Gastrocnemius medialis (tissue), 4 donors: ENCODE results near the gene NGRN. TPM values are rescaled to one million over a fixed set of nuclear protein-coding genes. Genes with fewer than 3 reads are reported as not detected.

Experiments
- ATAC-seq, 2 donors: fragments of 150-250 bp; one replicate each; pipeline ENCODE4 v1.9.1; 2016
- DNase-seq, 2 donors: peaks; one replicate each; pipeline ENCODE4 v3.0.0-alpha.2; 2019
- H3K27ac ChIP-seq, 4 donors: fragments of 200-600 bp; sonication (generic); 1 replicate in 1 of 4; 2 replicates in 3 of 4; pipeline ENCODE4 v1.5.1; 2016 to 2018; ENCODE audit warnings: mild to moderate bottlenecking in 2 of 4, moderate library complexity in 1 of 4
- H3K27me3 ChIP-seq, 3 donors: fragments of 200-600 bp; sonication (generic) in 2 of 3; 1 replicate in 1 of 3; 2 replicates in 2 of 3; pipeline versions ENCODE4 v1.5.1 to v1.6.0; 2016 to 2019; ENCODE audit warnings: mild to moderate bottlenecking in 1 of 3, moderate library complexity in 1 of 3
- H3K36me3 ChIP-seq, 2 donors: fragments of 200-600 bp; sonication (generic) in 1 of 2; one replicate each; pipeline ENCODE4 v1.5.1; 2017 to 2018
- H3K4me1 ChIP-seq, 2 donors: fragments of 200-600 bp; sonication (generic) in 1 of 2; one replicate each; pipeline ENCODE4 v1.5.1; 2016 to 2017; ENCODE audit warnings: mild to moderate bottlenecking in 2 of 2
- H3K4me3 ChIP-seq, 4 donors: fragments of 200-600 bp; sonication (generic) in 3 of 4; 1 replicate in 1 of 4; 2 replicates in 3 of 4; pipeline ENCODE4 v1.5.1; 2016 to 2019; ENCODE audit warnings: mild to moderate bottlenecking in 2 of 4
- H3K9me3 ChIP-seq, 3 donors: fragments of 200-600 bp; sonication (generic) in 2 of 3; 1 replicate in 1 of 3; 2 replicates in 2 of 3; pipeline ENCODE4 v1.5.1; 2016 to 2019
- CTCF ChIP-seq, 5 experiments: fragments of 450-650 bp in 3 of 5; fragments of 200-600 bp in 2 of 5; sonication (generic) in 2 of 5; IDR thresholded peaks in 4 of 5; conservative IDR thresholded peaks in 1 of 5; 1 replicate in 4 of 5; 2 replicates in 1 of 5; pipeline ENCODE4 v1.5.1; 2016 to 2019; ENCODE audit warnings: antibody characterized with exemption in 5 of 5, mild to moderate bottlenecking in 3 of 5, moderate library complexity in 3 of 5
- POLR2A ChIP-seq, 2 donors: fragments of 450-650 bp; IDR thresholded peaks; one replicate each; pipeline ENCODE4 v1.6.1; 2017; ENCODE audit warnings: antibody characterized with exemption in 2 of 2, mild to moderate bottlenecking in 2 of 2, moderate library complexity in 2 of 2
- in situ Hi-C, 4 donors: fragments of 200-750 bp; cut with MboI; loops; one replicate each; pipeline versions ENCODE4 v1.15.0 to v1.8.0; 2017; ENCODE audit warnings: low sequenced_read_pairs in 4 of 4
- intact Hi-C: fragments of 100-400 bp; cut with DNase I; formaldehyde crosslinking; loops from one replicate; pipeline ENCODE4 v1.15.1; 2023; ENCODE audit warnings: low total_unique reads
- total RNA-seq, 4 donors: library from RNA; depleted of rRNA; stranded (reverse); fragments of >200 nt; gene quantifications; one replicate each; pipeline versions ENCODE4 v1.1.0 to v1.2.3, GENCODE V29; 2016

The NGRN gene
- 100 to 1,000 TPM; 160 to 323 (median 274) TPM for total RNA-seq

- H3K9me3 ChIP-seq, result no peaks in the 10 kb centered on the region
- peaks cover 46 to 54% of the 10 kb centered on the region in 2 donors for H3K4me1 ChIP-seq
- peak; percentile 93 to 94 for TF ChIP-seq POLR2A (IDR thresholded peaks at IDR 0.05)
- TF ChIP-seq CTCF (IDR thresholded peaks at IDR 0.05 in 4 of 5, conservative IDR thresholded peaks at IDR 0.05 in 1 of 5), result no peak
- H3K4me3 ChIP-seq, result peak within 1 kb of the TSS; percentile 68 to 94 (median 82)
- in situ Hi-C loops, result no loop called here
- intact Hi-C loops, result loop anchor here (1.0 to 2.0 kb wide), 2 partner anchors 17 to 31 kb away; partner anchors contain the start of genes GDPGP1 and TTLL13
- DNase-seq (peak; percentile 89 to 90), ATAC-seq (peak; percentile 92 to 94)
- H3K36me3 ChIP-seq, result peaks cover 0 to 17% of the 10 kb centered on the region in 2 donors
- H3K27ac ChIP-seq, result peak within 1 kb of the TSS; percentile 95 to 100 (median 96)
- H3K27me3 ChIP-seq, result no peaks in the 10 kb centered on the region
Measured at GRCh38 chr15:90265271-90266060, at the start of gene NGRN. NGRN (plus strand) TSS chr15:90265672; CDS start chr15:90265713, 41 bp downstream.

GRCh38 chr15:90217671-90218394 is 47.6 kb upstream of the NGRN start:
- H3K9me3 ChIP-seq, result no peaks in the 10 kb centered on the region
- H3K4me1 ChIP-seq, result peaks cover 6 to 9% of the 10 kb centered on the region in 2 donors
- TF ChIP-seq CTCF (IDR thresholded peaks at IDR 0.05 in 4 of 5, conservative IDR thresholded peaks at IDR 0.05 in 1 of 5) (no peak), POLR2A (IDR thresholded peaks at IDR 0.05) (no peak)
- H3K36me3 ChIP-seq, result no peaks in the 10 kb centered on the region
- H3K27me3 ChIP-seq, result no peaks in the 10 kb centered on the region
- H3K4me3 ChIP-seq, result no peak overlapping the region
- no peak for DNase-seq
- in situ Hi-C loops, result loop anchor here in 2 of 4 donors (5.0 to 25.0 kb wide), 3 partner anchors 51 to 306 kb away; partner anchors contain the start of gene ARPIN (in 1 of the 2)
- intact Hi-C loops, result no loop called here
- no peak overlapping the region for H3K27ac ChIP-seq
- ATAC-seq, result no peak

- H3K36me3 ChIP-seq, result peaks cover 0 to 12% of the 10 kb centered on the region in 2 donors
- H3K4me3 ChIP-seq, result no peak overlapping the region
- H3K27ac ChIP-seq, result no peak overlapping the region
- H3K27me3 ChIP-seq, result no peaks in the 10 kb centered on the region
- H3K4me1 ChIP-seq, result peaks cover 6 to 9% of the 10 kb centered on the region in 2 donors
- H3K9me3 ChIP-seq, result no peaks in the 10 kb centered on the region
- ATAC-seq (no peak), DNase-seq (no peak)
- TF ChIP-seq POLR2A (IDR thresholded peaks at IDR 0.05) (no peak), CTCF (IDR thresholded peaks at IDR 0.05 in 4 of 5, conservative IDR thresholded peaks at IDR 0.05 in 1 of 5) (peak; percentile 17 to 77 (median 62))
- intact Hi-C loops, result loop anchor here (10.0 kb wide), 1 partner anchor 455 kb away; no protein-coding TSS in a partner anchor
- in situ Hi-C loops, result loop anchor here in 2 of 4 donors (5.0 to 25.0 kb wide), 3 partner anchors 52 to 307 kb away; partner anchors contain the start of gene ARPIN (in 1 of the 2)
Measured at GRCh38 chr15:90219421-90220141, 45.9 kb upstream of the NGRN start.

- DNase-seq (peak; percentile 75 to 80), ATAC-seq (peak; percentile 91 to 94)
- in situ Hi-C loops (loop anchor here in 1 of 4 donors (25.0 kb wide), 1 partner anchor 309 kb away; the partner anchor contains the start of gene ARPIN), intact Hi-C loops (loop anchor here (10.0 kb wide), 1 partner anchor 457 kb away; no protein-coding TSS in a partner anchor)
- Histone ChIP-seq H3K4me1 (peaks cover 6 to 9% of the 10 kb centered on the region in 2 donors), H3K36me3 (peaks cover 0 to 26% of the 10 kb centered on the region in 2 donors), H3K9me3 (no peaks in the 10 kb centered on the region), H3K4me3 (no peak overlapping the region), H3K27ac (peak overlapping the region in 3 of 4 donors; percentile 20 to 42 (median 37)), H3K27me3 (no peaks in the 10 kb centered on the region)
- TF ChIP-seq POLR2A (IDR thresholded peaks at IDR 0.05), result no peak
- TF ChIP-seq CTCF (IDR thresholded peaks at IDR 0.05 in 4 of 5, conservative IDR thresholded peaks at IDR 0.05 in 1 of 5), result peak; percentile 51 to 91 (median 86)
Measured at GRCh38 chr15:90221246-90221900, 44.1 kb upstream of the NGRN start.
